K562 treated with DMSO at 1 percent for 12 hours (cell line): ENCODE results near the gene SEC23A. TPM values are rescaled to one million over a fixed set of nuclear protein-coding genes. Genes with fewer than 3 reads are reported as not detected.

ENCODE experiments used
- total RNA-seq: library from RNA; unstranded; fragments of 300-600 nt; gene quantifications from 2 replicates; pipeline ENCODE4 v1.2.3, GENCODE V29; 2022; ENCODE audit not compliant: insufficient read depth

The SEC23A gene
- total RNA-seq = 7.0 and 26.3 TPM in 2 replicates

GRCh38 chr14:39102969-39103957 lies at the start of gene SEC23A:
Gene SEC23A (minus strand): TSS chr14:39103235. CDS start chr14:39096118, 7,117 bp downstream.

GRCh38 chr14:39114073-39114838 lies 11.2 kb upstream of the SEC23A start, which contains the start of gene GEMIN2:
Gene GEMIN2 (plus strand): TSS chr14:39114323. CDS start chr14:39114339, 16 bp downstream.

Other genes starting within 250 kb of the SEC23A start
- 10.4 and 17.7 TPM in 2 replicates for gene GEMIN2, start 11.1 kb upstream of the SEC23A start, total RNA-seq
- 4.9 and 22.1 TPM in 2 replicates for gene TRAPPC6B, start 67.1 kb upstream of the SEC23A start, total RNA-seq
- gene PNN, start 72.0 kb upstream of the SEC23A start, total RNA-seq = 13.9 and 46.3 TPM in 2 replicates
- 4.3 and 9.0 TPM in 2 replicates for gene MIA2, start 130.7 kb upstream of the SEC23A start, total RNA-seq